ENCODE data around the gene HTRA3. TPM values are rescaled to one million over a fixed set of nuclear protein-coding genes. Genes with fewer than 3 reads are reported as not detected.

Gene HTRA3
- total RNA-seq, 1 donor from 2014 or later, result 35.2 TPM

- Mint-ChIP-seq H3K27me3 (ENCODE audit: low read depth, unreplicated experiment) (peaks cover 30% of the 10 kb centered on the region), H3K4me3 (ENCODE audit: unreplicated experiment) (no peak overlapping the region), H3K36me3 (ENCODE audit: low read depth, unreplicated experiment) (peaks cover 2% of the 10 kb centered on the region), H3K9me3 (ENCODE audit: unreplicated experiment) (peaks cover 2% of the 10 kb centered on the region), H3K27ac (ENCODE audit: unreplicated experiment) (no peak overlapping the region), H3K4me1 (ENCODE audit: low read depth, unreplicated experiment) (no peaks in the 10 kb centered on the region)
- H3K27ac ChIP-seq (ENCODE audit: low read depth, low read length), result no peak overlapping the region
- DNase-seq (ENCODE audit: low read depth) (peak; percentile 82), FAIRE-seq (no peak)
- no peaks in the 10 kb centered on the region for H3K79me2 ChIP-seq (ENCODE audit: insufficient read depth, low read length)
- H4K20me1 ChIP-seq (ENCODE audit: insufficient read depth, low read length), result no peaks in the 10 kb centered on the region
- peak overlapping the region; percentile 25 for H3K9ac ChIP-seq (ENCODE audit: low read length)
- TF ChIP-seq EZH2 (IDR thresholded peaks at IDR 0.05; ENCODE audit: insufficient read depth, low read length), result no peak
- TF ChIP-seq CTCF (IDR thresholded peaks at IDR 0.05; ENCODE audit: insufficient read depth, low read depth, low read length), result peak; percentile 83
- peaks cover 5% of the 10 kb centered on the region for H3K4me1 ChIP-seq (ENCODE audit: insufficient read depth, low read length)
- H3K4me3 ChIP-seq (ENCODE audit: insufficient read depth, low read depth, low read length), result no peak overlapping the region
- peak overlapping the region; percentile 37 for H3K4me2 ChIP-seq (ENCODE audit: low read length)
- no peaks in the 10 kb centered on the region for H3K9me3 ChIP-seq (ENCODE audit: insufficient read depth, low read depth, low read length)
- H3K27me3 ChIP-seq (ENCODE audit: insufficient read depth, low read length), result no peaks in the 10 kb centered on the region
- no peaks in the 10 kb centered on the region for H3K36me3 ChIP-seq (ENCODE audit: insufficient read depth, low read length)
- peak overlapping the region; percentile 57 for H2AFZ ChIP-seq (ENCODE audit: low read depth, low read length)
These were observed 27.5 kb upstream of the HTRA3 start for GRCh38 chr4:8241895-8242696.

GRCh38 chr4:8242782-8243560 lies 26.6 kb upstream of the HTRA3 start:
- Histone ChIP-seq H3K4me1 (ENCODE audit: insufficient read depth, low read length) (peaks cover 5% of the 10 kb centered on the region), H3K4me3 (ENCODE audit: insufficient read depth, low read depth, low read length) (no peak overlapping the region), H3K27me3 (ENCODE audit: insufficient read depth, low read length) (peaks cover 2% of the 10 kb centered on the region), H2AFZ (ENCODE audit: low read depth, low read length) (no peak overlapping the region), H3K27ac (ENCODE audit: low read depth, low read length) (no peak overlapping the region), H3K36me3 (ENCODE audit: insufficient read depth, low read length) (no peaks in the 10 kb centered on the region), H3K9ac (ENCODE audit: low read length) (peak overlapping the region; percentile 25), H4K20me1 (ENCODE audit: insufficient read depth, low read length) (no peaks in the 10 kb centered on the region), H3K4me2 (ENCODE audit: low read length) (peak overlapping the region; percentile 37), H3K9me3 (ENCODE audit: insufficient read depth, low read depth, low read length) (no peaks in the 10 kb centered on the region), H3K79me2 (ENCODE audit: insufficient read depth, low read length) (no peaks in the 10 kb centered on the region)
- H3K27ac Mint-ChIP-seq (ENCODE audit: unreplicated experiment), result no peak overlapping the region
- TF ChIP-seq EZH2 (IDR thresholded peaks at IDR 0.05; ENCODE audit: insufficient read depth, low read length) (no peak), CTCF (IDR thresholded peaks at IDR 0.05; ENCODE audit: insufficient read depth, low read depth, low read length) (no peak)
- DNase-seq (ENCODE audit: low read depth) (no peak), FAIRE-seq (no peak)
- no peaks in the 10 kb centered on the region for H3K4me1 Mint-ChIP-seq (ENCODE audit: low read depth, unreplicated experiment)
- H3K9me3 Mint-ChIP-seq (ENCODE audit: unreplicated experiment), result peaks cover 2% of the 10 kb centered on the region
- peaks cover 31% of the 10 kb centered on the region for H3K27me3 Mint-ChIP-seq (ENCODE audit: low read depth, unreplicated experiment)
- H3K4me3 Mint-ChIP-seq (ENCODE audit: unreplicated experiment), result no peak overlapping the region
- peaks cover 2% of the 10 kb centered on the region for H3K36me3 Mint-ChIP-seq (ENCODE audit: low read depth, unreplicated experiment)

Measured in astrocyte (in vitro differentiated cells and primary cell).